Measurements from ENCODE around the gene KLK13.

KLK13 gene

GRCh38 chr19:51060336-51060735, 4.6 kb downstream of the KLK13 start:
- ATAC-seq, result no peak

- ATAC-seq, result no peak
Observed at GRCh38 chr19:51059715-51060114, 5.2 kb downstream of the KLK13 start.

DNA sequence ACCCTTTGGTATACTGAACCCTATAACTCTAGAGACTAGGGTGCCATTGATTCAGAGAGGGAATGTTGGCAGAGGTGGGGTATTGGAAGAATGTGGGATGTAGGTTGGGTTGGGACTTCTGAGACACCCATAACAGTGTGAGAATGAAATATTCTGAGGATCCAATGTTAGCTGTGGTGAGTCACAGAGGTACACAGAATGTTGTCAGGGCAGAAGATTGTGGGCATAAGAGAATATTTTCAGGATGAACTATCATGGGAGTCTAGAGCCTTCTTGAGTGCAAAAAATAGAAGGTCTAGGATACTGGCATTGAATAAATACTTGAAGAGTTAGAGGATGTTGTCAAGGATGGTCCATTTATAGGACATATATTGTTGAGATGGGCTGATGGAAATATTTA, 9.0 kb downstream of the KLK13 start:
- no peak for ATAC-seq

DNA sequence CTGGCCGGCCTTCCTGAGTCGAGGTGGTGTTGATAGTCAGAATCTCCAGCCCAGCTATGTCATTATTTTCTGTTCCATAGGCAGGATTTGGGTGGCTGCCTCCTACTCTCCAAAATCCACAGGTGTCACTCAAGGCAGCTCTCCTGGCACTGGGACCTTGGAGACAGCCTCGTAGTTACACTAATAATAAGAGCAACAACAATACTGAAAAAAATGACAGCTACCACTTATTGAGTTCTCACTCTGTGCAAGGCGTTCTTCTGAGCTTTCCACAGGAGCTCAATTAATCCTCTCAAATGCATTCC, 17.9 kb downstream of the KLK13 start:
- ATAC-seq, result no peak

- ATAC-seq, result no peak
Observed at GRCh38 chr19:51044327-51044726, 20.6 kb downstream of the KLK13 start.

- no peak for ATAC-seq
Observed at GRCh38 chr19:51043497-51043896, 21.4 kb downstream of the KLK13 start.

GRCh38 chr19:51040151-51040550, 24.7 kb downstream of the KLK13 start:
- no peak for ATAC-seq

DNA sequence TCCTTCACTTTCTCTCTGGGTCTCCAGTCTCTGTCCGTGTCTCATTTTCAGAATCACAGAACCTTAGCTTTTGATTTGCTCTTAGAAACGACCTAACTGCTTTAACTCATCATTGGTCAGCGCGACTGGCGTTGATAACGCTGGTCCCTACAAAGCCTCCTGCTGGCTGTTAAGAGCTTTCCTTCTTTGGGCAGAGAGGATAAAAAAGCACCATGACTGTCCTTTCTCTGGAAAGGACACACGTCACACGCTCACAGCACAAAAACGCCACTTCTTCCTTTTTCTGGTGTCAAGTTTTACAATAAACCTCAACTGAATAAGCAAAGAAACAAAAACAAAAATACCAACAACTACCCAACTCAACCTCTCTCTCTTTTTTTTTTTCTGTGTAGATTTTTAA, 28.4 kb downstream of the KLK13 start:
- ATAC-seq, result no peak

- no peak for ATAC-seq
Observed at GRCh38 chr19:51034704-51035103, 30.2 kb downstream of the KLK13 start, which contains the start of gene KLK12. TSS of gene KLK12 (minus strand) at chr19:51035002. CDS start at chr19:51034621, 381 bp downstream.

- ATAC-seq, result no peak
Observed at GRCh38 chr19:51031880-51032225, 33.0 kb downstream of the KLK13 start.

DNA sequence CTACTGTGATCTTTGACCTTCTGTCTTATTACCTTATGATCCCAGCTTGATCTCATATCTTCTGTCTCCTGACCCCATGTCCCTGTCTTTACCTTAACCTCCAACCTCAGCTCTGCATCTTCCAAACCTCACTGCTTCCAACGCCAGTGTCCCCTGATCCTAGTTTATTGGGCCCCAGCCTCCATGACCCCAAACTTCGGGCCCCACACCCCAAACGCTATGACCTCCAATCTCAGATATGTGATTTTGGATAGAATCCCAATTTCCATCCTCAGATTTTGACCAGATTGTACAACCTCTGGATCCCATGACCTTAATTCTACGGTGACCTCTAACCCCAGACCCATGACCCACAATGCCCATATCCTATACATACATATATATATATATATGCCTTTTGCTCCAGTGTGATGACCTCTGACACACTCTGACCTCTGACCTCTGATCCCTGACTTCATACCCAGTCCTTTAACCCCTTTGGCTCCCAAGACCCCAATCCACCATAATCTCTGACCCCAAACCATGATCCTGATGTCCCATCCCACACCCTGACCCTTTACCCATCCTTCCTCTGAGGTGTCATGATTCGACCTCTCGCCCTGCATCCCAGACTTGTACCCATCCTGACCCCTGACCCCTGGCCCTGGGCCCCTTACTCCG, 33.5 kb downstream of the KLK13 start:
- no peak for ATAC-seq

DNA sequence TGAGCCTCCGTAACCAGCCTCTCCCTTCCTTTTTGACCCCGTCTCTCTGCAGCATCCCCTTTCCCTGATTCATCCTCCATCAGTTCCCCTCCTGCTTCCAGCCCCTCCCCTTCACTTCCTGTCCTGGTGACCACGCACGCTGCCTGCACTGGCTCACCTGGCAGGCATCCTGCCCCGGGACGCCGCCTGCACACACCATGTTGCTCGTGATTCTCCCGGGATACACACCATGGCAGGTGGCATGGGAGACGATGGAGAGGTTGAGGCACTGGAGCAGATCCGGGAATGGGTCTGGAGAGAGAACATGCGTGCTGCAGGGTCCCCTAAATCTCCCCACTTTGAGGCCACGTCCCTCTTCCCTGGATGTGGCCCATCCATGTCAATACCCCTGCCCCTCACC, 34.3 kb downstream of the KLK13 start:
- no peak for ATAC-seq

DNA sequence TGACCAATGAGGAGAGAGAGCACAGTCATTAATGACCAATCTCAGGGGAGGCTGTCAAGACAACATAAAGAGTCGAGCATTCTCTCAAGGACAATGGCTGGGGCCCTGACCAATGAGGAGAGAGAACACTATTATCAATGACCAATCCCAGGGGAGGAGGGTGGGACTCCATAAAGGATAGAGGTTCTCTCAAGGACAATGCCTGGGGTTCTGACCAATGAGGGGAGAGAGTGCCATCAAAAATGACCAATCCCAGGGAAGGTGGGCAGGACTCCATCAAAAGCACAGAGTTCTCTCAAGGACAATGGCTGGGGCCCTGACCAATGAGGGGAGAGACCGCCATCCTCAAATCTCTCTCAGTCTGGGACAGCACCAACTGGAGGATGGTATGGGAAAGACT, 35.2 kb downstream of the KLK13 start:
- ATAC-seq, result no peak

GRCh38 chr19:51027873-51028272, 37.0 kb downstream of the KLK13 start:
- no peak for ATAC-seq

DNA sequence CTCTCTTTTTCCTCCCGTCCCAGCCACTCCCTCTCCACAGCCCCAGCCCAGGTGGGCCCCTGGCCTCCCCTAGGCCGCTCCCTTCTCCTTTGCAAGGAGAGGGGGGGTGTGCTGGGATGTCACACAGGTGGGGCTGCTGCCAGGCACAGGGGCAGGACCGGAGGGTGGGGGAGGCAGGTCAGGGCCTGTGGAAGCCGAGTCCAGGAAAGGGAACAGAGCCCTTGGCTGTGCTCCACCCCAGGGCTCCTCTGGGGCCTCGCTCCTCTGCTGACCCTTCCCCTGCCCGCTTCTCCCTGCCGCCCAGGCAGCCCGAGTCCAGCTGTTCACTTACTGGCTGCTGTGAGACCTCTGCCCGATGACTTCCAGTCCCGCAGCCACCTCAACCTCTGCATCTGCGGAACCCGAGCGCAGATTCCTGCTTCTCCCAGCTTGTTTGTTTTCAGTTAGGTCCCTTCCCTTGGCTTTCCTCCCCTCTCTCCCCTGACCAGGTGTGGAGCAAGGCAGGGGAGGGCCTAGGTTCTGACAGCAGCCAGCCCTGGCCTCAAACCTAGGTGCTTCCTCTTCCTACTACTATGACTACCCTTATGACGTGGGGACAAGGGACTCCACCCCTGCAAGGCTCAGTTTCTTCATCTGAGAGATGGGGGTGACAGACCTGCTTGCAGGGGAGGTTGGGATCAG, 37.6 kb downstream of the KLK13 start:
- no peak for ATAC-seq

- ATAC-seq, result no peak
Observed at GRCh38 chr19:51026554-51026831, 38.4 kb downstream of the KLK13 start, which contains the start of gene KLK11. TSS of gene KLK11 (minus strand) at chr19:51026616. CDS start at chr19:51025631, 985 bp downstream.

DNA sequence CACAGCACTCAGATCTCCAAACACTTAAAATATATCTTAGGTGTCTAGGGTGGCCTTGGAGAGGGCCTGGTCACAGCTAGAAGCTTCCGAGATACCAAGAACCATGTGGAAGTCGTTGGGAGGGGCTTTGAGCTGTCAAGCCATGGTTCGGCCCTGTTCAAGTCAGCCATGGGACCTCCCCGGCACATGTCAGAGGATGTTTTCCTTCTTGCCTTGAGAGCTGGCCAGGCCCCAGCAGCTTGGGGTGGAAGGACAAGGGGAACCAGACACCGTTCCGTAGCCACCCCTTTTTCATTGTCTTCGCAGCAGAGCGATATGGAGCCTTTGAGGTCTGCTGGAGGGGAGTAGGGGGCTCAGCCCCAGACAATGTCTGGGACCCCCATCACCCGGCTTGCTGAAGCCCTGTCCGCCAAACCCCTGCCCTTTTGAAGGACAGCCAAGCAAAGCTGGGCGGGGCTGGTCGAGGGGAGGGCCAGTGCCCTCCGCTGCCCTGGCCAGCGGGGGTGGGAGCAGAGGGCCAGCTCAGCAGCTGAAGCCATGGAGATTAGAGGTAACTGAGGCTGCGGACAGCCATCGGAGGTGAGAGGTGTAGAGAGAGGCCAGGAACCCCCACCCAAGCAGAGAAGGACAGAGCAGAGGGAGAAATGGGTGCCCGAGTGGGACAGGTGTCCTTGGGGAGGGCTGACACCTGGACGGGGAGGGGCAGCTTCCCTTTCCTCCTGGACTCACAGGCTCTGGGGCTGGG, 38.9 kb downstream of the KLK13 start:
- ATAC-seq, result no peak

GRCh38 chr19:51025401-51025800, 39.5 kb downstream of the KLK13 start:
- no peak for ATAC-seq

DNA sequence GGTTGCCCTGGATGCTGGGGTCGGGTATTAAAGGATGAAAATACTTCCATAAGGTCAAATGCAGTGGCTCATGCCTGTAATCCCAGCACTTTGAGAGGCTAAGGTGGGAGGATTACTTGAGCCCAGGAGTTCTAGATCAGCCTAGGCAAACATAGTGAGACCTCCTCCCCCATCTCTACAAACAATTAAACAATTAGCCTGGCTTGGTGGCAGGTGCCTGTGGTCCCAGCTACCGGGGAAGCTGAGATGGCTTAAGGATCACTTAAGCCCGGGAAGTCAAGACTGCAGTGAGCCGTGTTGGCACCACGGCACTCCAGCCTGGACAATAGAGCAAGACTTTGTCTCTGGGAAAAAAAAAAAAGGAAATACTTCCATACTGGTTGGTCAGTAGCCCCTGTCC, 40.0 kb downstream of the KLK13 start:
- ATAC-seq, result no peak

GRCh38 chr19:51023946-51024345, 40.9 kb downstream of the KLK13 start:
- no peak for ATAC-seq

- ATAC-seq, result no peak
Observed at GRCh38 chr19:51022526-51022925, 42.4 kb downstream of the KLK13 start.

GRCh38 chr19:51020988-51021651, 43.8 kb downstream of the KLK13 start:
- ATAC-seq, result no peak

DNA sequence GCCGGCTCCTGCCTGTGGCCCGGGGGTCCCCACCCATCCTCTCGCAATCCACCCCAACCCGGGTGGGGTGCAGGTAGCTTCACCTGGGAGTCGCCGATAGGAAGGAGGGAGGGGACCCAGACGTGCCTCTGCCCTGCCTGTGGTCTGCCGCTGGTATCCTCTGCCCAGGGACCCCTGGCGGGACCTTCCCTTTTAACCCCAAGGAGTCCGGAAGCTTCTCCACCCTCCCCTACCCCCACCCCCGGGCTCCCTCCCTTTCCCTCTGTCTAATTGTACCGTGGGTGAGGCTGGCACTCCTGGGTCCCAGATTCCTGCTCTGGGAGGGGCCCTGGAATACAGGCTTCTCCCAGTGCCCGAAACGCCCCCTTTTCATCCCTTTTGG, 45.4 kb downstream of the KLK13 start, which contains the start of gene KLK10:
KLK10 (minus strand) TSS at position 166 of the 382 bp plus-strand sequence. CDS start 579 bp downstream, outside the sequence.
- no peak for ATAC-seq

Data from activated CD4-positive, CD25-positive, alpha-beta regulatory T cell treated with anti-CD3 and anti-CD28 coated beads, Interleukin-2, amount 50 U/mL, for 24 hours (primary cell).